ENCODE measurements around the gene KHSRP. TPM values are rescaled to one million over a fixed set of nuclear protein-coding genes. Genes with fewer than 3 reads are reported as not detected.

Gene KHSRP
- total RNA-seq, 2 donors from 2014 or later, result 54.0 to 83.4 TPM

- H3K27ac ChIP-seq, result no peak overlapping the region
- 88 to 94% methylated on average over 9 to 12 of the region's 12 CpGs for WGBS, 2 donors
- ATAC-seq (no peak), DNase-seq (no peak)
- TF ChIP-seq CTCF (IDR thresholded peaks at IDR 0.05) (no peak), POLR2A (IDR thresholded peaks at IDR 0.05) (no peak)
- no peaks in the 10 kb centered on the region for H3K9me3 ChIP-seq
- H3K4me1 ChIP-seq, result peaks cover 17% of the 10 kb centered on the region
- no peaks in the 10 kb centered on the region for H3K36me3 ChIP-seq (replicated peaks in 1 of 2; ENCODE audit: insufficient read depth in 1 of 2, low read depth in 2 of 2)
- H3K4me3 ChIP-seq, result no peak overlapping the region
- intact Hi-C loops (cut with DNase I), result no loop called here
- H3K27me3 ChIP-seq, result no peaks in the 10 kb centered on the region
These were observed 28.3 kb downstream of the KHSRP start for GRCh38 chr19:6396305-6396704.

DNA sequence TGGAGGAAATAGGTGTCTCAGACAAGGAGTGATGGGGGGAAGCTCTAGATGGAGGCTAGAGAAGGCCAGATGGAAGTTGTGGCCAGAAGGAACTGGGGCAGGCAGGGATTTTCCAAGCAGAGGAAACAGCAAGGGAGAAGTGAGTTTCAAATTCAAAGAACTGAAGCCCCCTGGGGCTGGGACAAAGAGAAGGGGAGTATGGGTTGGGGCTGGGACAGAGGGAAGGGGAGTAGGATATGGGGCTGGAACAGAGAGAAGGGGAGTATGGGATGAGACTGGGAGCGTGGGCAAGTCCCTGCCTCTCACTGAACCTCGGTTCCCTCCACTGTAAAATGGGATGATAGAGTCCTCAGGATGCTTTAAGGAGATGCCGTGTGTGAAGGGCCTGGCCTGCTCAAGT lies 29.8 kb downstream of the KHSRP start:
- DNase-seq (no peak), ATAC-seq (no peak)
- WGBS, 2 donors, result 85 to 97% methylated on average over 3 of the region's 3 CpGs
- peaks cover 21% of the 10 kb centered on the region for H3K4me1 ChIP-seq
- H3K27me3 ChIP-seq, result no peaks in the 10 kb centered on the region
- no peak overlapping the region for H3K27ac ChIP-seq
- no peaks in the 10 kb centered on the region for H3K9me3 ChIP-seq
- intact Hi-C loops (cut with DNase I), result no loop called here
- H3K36me3 ChIP-seq (replicated peaks in 1 of 2; ENCODE audit: insufficient read depth in 1 of 2, low read depth in 2 of 2), result peaks cover 0 to 2% of the 10 kb centered on the region in 2 donors
- no peak for TF ChIP-seq CTCF (IDR thresholded peaks at IDR 0.05)
- no peak for TF ChIP-seq POLR2A (IDR thresholded peaks at IDR 0.05)
- no peak overlapping the region for H3K4me3 ChIP-seq

DNA sequence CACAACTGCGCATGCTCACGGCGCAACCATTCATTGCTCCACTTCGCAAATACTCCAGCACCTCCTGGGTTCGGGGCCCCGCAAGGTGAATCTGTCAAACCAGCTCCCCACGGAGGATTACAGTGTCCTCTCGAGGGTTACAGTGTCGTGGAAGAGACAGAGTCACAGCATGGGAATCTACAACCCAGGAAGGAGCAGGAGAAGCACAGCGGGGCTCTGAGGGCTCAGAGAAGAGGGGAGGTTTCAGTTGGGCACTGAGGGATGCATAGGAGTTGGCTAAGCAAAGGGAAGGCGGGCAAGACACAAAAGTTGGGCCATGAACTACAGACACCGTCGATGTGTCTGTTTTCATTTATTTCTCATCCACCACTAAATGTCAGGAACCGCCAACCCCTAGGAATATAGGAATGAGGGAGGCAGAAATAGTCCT lies 30.6 kb downstream of the KHSRP start:
- Histone ChIP-seq H3K27me3 (no peaks in the 10 kb centered on the region), H3K36me3 (replicated peaks in 1 of 2; ENCODE audit: insufficient read depth in 1 of 2, low read depth in 2 of 2) (peaks cover 0 to 5% of the 10 kb centered on the region in 2 donors), H3K4me1 (peaks cover 21% of the 10 kb centered on the region), H3K9me3 (no peaks in the 10 kb centered on the region), H3K4me3 (peak overlapping the region; percentile 65 to 73), H3K27ac (peak overlapping the region; percentile 72 to 96 (median 90))
- no peak for ATAC-seq
- no peak for DNase-seq
- 21 to 27% methylated on average over 14 of the region's 14 CpGs for WGBS, 2 donors
- intact Hi-C loops (cut with DNase I), result no loop called here
- TF ChIP-seq POLR2A (IDR thresholded peaks at IDR 0.05) (no peak), CTCF (IDR thresholded peaks at IDR 0.05) (no peak)

GRCh38 chr19:6393074-6393982 lies 31.3 kb downstream of the KHSRP start, which contains the start of gene GTF2F1:
TSS of gene GTF2F1 (minus strand) at chr19:6393164. CDS start at chr19:6392995, 169 bp downstream.
- intact Hi-C loops (cut with DNase I), result no loop called here
- ATAC-seq (peak; percentile 94), DNase-seq (peak; percentile 86 to 92 (median 90))
- peak within 1 kb of the TSS; percentile 65 to 73 for H3K4me3 ChIP-seq
- 0 to 4% methylated on average over 5 to 69 of the region's 69 CpGs for WGBS, 2 donors
- peaks cover 5 to 12% of the 10 kb centered on the region in 2 donors for H3K36me3 ChIP-seq (replicated peaks in 1 of 2; ENCODE audit: insufficient read depth in 1 of 2, low read depth in 2 of 2)
- peak within 1 kb of the TSS; percentile 72 to 96 (median 90) for H3K27ac ChIP-seq
- no peaks in the 10 kb centered on the region for H3K27me3 ChIP-seq
- H3K4me1 ChIP-seq, result peaks cover 21% of the 10 kb centered on the region
- H3K9me3 ChIP-seq, result no peaks in the 10 kb centered on the region
- TF ChIP-seq POLR2A (IDR thresholded peaks at IDR 0.05) (peak; percentile 22 to 61 (median 50)), CTCF (IDR thresholded peaks at IDR 0.05) (peak in 3 of 7 experiments; percentile 9 to 34 (median 22))
